ENCODE data around the gene CTSV. TPM values are rescaled to one million over a fixed set of nuclear protein-coding genes. Genes with fewer than 3 reads are reported as not detected.
A peak's percentile ranks its signal among the peaks of the same experiment; 100 is the strongest.
"Not testable (repeated sequence)": the region's sequence is repeated elsewhere in the genome, so short reads cannot be mapped to it uniquely, and the experiment has no call there.

The CTSV gene
- total RNA-seq, 1 experiment from 2014 or later = 21.4 TPM

- peak; percentile 18 for DNase-seq
- intact Hi-C loops (cut with micrococcal nuclease; ENCODE audit: unreplicated experiment) = no loop called here
- Mint-ChIP-seq H3K27ac (ENCODE audit: unreplicated experiment) (peak overlapping the region; percentile 44), H3K27me3 (ENCODE audit: unreplicated experiment) (no peaks in the 10 kb centered on the region), H3K36me3 (ENCODE audit: insufficient read depth, unreplicated experiment) (peaks cover 15% of the 10 kb centered on the region), H3K4me1 (ENCODE audit: low read depth, unreplicated experiment) (peaks cover 21% of the 10 kb centered on the region), H3K9me3 (ENCODE audit: low read depth, unreplicated experiment) (no peaks in the 10 kb centered on the region), H3K4me3 (ENCODE audit: low read depth, unreplicated experiment) (peak overlapping the region; percentile 91)
- BruUV-seq (replicated peaks) = no TSS peak
- TF ChIP-seq CTCF (IDR thresholded peaks at IDR 0.05; ENCODE audit: unreplicated experiment) = no peak
- CTCF ChIA-PET = interaction anchor here (0.6 kb wide), 1 partner anchor 342 kb away, joined by 3 read pairs; no protein-coding TSS in a partner anchor
Measured at GRCh38 chr9:97039514-97039860, 545 bp upstream of the CTSV start.

DNA sequence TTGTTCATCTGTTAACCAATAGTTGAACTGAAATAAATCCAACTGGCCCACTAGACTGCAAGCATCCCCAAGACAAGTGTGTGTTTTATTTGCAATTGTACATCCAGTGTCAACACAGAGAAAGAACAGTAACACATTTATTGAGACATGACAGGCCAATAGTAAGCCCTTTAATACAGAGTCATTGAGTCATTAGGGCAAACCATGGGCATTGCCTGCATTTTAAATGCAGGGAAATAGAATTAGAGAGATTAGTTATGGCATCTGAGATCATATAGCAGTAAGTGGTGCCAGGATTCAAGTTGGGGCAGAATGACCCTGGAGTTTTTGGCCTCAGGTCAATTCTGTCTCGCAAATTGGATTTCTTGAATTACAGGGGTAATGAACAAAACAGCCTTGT, 15.4 kb downstream of the CTSV start:
- H3K4me1 Mint-ChIP-seq (ENCODE audit: low read depth, unreplicated experiment); H3K27ac Mint-ChIP-seq (ENCODE audit: unreplicated experiment); CTCF ChIA-PET; H3K4me3 Mint-ChIP-seq (ENCODE audit: low read depth, unreplicated experiment); H3K36me3 Mint-ChIP-seq (ENCODE audit: insufficient read depth, unreplicated experiment); intact Hi-C loops (cut with micrococcal nuclease; ENCODE audit: unreplicated experiment); H3K9me3 Mint-ChIP-seq (ENCODE audit: low read depth, unreplicated experiment); DNase-seq; H3K27me3 Mint-ChIP-seq (ENCODE audit: unreplicated experiment); BruUV-seq (replicated peaks): not testable (repeated sequence)

GRCh38 chr9:97013151-97014132, 25.5 kb downstream of the CTSV start:
- CTCF ChIA-PET = not testable (repeated sequence)

GRCh38 chr9:97012617-97013016, 26.3 kb downstream of the CTSV start:
- H3K4me1 Mint-ChIP-seq (ENCODE audit: low read depth, unreplicated experiment); H3K9me3 Mint-ChIP-seq (ENCODE audit: low read depth, unreplicated experiment); BruUV-seq (replicated peaks); H3K27me3 Mint-ChIP-seq (ENCODE audit: unreplicated experiment); CTCF ChIA-PET; intact Hi-C loops (cut with micrococcal nuclease; ENCODE audit: unreplicated experiment): not testable (repeated sequence)
- peaks cover 13% of the 10 kb centered on the region for H3K36me3 Mint-ChIP-seq (ENCODE audit: insufficient read depth, unreplicated experiment)
- peak overlapping the region; percentile 70 for H3K4me3 Mint-ChIP-seq (ENCODE audit: low read depth, unreplicated experiment)
- H3K27ac Mint-ChIP-seq (ENCODE audit: unreplicated experiment) = peak overlapping the region; percentile 44
- peak; percentile 2 for DNase-seq

More at GRCh38 chr9:97013151-97014132, 25.5 kb downstream of the CTSV start:
- peak; percentile 65 for DNase-seq
- H3K4me1 Mint-ChIP-seq (ENCODE audit: low read depth, unreplicated experiment); intact Hi-C loops (cut with micrococcal nuclease; ENCODE audit: unreplicated experiment); H3K27ac Mint-ChIP-seq (ENCODE audit: unreplicated experiment); H3K27me3 Mint-ChIP-seq (ENCODE audit: unreplicated experiment); H3K9me3 Mint-ChIP-seq (ENCODE audit: low read depth, unreplicated experiment); BruUV-seq (replicated peaks): not testable (repeated sequence)
- peaks cover 13% of the 10 kb centered on the region for H3K36me3 Mint-ChIP-seq (ENCODE audit: insufficient read depth, unreplicated experiment)
- H3K4me3 Mint-ChIP-seq (ENCODE audit: low read depth, unreplicated experiment) = peak overlapping the region; percentile 71

DNA sequence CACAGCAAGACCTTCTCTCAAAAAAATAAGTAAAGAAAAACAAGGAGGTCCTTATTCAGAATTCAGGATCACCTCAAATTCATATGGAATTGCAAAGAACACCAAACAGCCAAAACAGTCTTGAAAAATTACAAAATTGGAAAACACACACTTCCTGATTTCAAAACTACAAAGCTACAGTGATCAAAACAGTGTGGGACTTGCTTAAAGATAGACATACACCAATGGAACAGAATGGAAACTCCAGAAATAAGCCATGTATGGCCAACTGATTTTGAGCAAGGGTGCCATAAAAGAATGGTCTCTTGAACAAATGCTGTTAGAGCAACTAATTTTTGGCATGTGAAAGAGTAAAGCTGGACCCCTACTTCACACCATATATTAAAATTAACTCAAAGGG, 36.7 kb downstream of the CTSV start:
- H3K36me3 Mint-ChIP-seq (ENCODE audit: insufficient read depth, unreplicated experiment); H3K4me3 Mint-ChIP-seq (ENCODE audit: low read depth, unreplicated experiment); CTCF ChIA-PET; DNase-seq; intact Hi-C loops (cut with micrococcal nuclease; ENCODE audit: unreplicated experiment); H3K27ac Mint-ChIP-seq (ENCODE audit: unreplicated experiment); H3K9me3 Mint-ChIP-seq (ENCODE audit: low read depth, unreplicated experiment); H3K27me3 Mint-ChIP-seq (ENCODE audit: unreplicated experiment); BruUV-seq (replicated peaks): not testable (repeated sequence)
- H3K4me1 Mint-ChIP-seq (ENCODE audit: low read depth, unreplicated experiment) = peaks cover 12% of the 10 kb centered on the region

DNA sequence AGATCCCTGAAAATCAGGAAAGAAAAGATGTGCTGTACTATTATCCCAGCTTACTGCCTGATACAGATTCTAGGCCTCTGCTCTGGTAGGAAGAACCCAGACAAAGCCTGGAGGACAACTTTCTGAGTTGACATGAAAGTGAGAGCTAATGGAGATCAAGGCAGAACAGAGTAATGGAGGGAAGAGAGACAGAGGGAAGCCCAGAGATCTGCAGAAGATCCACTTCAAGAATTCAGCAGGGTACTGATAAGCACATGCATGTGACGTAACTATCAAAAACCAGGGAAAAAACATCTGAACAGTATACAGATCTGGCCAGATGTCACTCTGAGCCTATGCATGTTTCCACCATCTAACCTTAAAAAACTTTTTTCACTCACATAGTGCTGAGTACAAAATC, 37.6 kb downstream of the CTSV start:
- intact Hi-C loops (cut with micrococcal nuclease; ENCODE audit: unreplicated experiment); H3K27ac Mint-ChIP-seq (ENCODE audit: unreplicated experiment); H3K27me3 Mint-ChIP-seq (ENCODE audit: unreplicated experiment); CTCF ChIA-PET; BruUV-seq (replicated peaks); H3K36me3 Mint-ChIP-seq (ENCODE audit: insufficient read depth, unreplicated experiment); H3K9me3 Mint-ChIP-seq (ENCODE audit: low read depth, unreplicated experiment); H3K4me3 Mint-ChIP-seq (ENCODE audit: low read depth, unreplicated experiment); DNase-seq: not testable (repeated sequence)
- H3K4me1 Mint-ChIP-seq (ENCODE audit: low read depth, unreplicated experiment) = peaks cover 12% of the 10 kb centered on the region

GRCh38 chr9:97000139-97000787, 38.7 kb downstream of the CTSV start:
- H3K9me3 Mint-ChIP-seq (ENCODE audit: low read depth, unreplicated experiment); H3K4me3 Mint-ChIP-seq (ENCODE audit: low read depth, unreplicated experiment); H3K36me3 Mint-ChIP-seq (ENCODE audit: insufficient read depth, unreplicated experiment); BruUV-seq (replicated peaks); DNase-seq; intact Hi-C loops (cut with micrococcal nuclease; ENCODE audit: unreplicated experiment); CTCF ChIA-PET; H3K27me3 Mint-ChIP-seq (ENCODE audit: unreplicated experiment): not testable (repeated sequence)
- Mint-ChIP-seq H3K4me1 (ENCODE audit: low read depth, unreplicated experiment) (peaks cover 12% of the 10 kb centered on the region), H3K27ac (ENCODE audit: unreplicated experiment) (peak overlapping the region; percentile 63)

GRCh38 chr9:96999733-97000132, 39.2 kb downstream of the CTSV start:
- Mint-ChIP-seq H3K27ac (ENCODE audit: unreplicated experiment) (peak overlapping the region; percentile 63), H3K4me1 (ENCODE audit: low read depth, unreplicated experiment) (peaks cover 12% of the 10 kb centered on the region)
- H3K27me3 Mint-ChIP-seq (ENCODE audit: unreplicated experiment); DNase-seq; CTCF ChIA-PET; intact Hi-C loops (cut with micrococcal nuclease; ENCODE audit: unreplicated experiment); H3K4me3 Mint-ChIP-seq (ENCODE audit: low read depth, unreplicated experiment); H3K9me3 Mint-ChIP-seq (ENCODE audit: low read depth, unreplicated experiment); BruUV-seq (replicated peaks); H3K36me3 Mint-ChIP-seq (ENCODE audit: insufficient read depth, unreplicated experiment): not testable (repeated sequence)

DNA sequence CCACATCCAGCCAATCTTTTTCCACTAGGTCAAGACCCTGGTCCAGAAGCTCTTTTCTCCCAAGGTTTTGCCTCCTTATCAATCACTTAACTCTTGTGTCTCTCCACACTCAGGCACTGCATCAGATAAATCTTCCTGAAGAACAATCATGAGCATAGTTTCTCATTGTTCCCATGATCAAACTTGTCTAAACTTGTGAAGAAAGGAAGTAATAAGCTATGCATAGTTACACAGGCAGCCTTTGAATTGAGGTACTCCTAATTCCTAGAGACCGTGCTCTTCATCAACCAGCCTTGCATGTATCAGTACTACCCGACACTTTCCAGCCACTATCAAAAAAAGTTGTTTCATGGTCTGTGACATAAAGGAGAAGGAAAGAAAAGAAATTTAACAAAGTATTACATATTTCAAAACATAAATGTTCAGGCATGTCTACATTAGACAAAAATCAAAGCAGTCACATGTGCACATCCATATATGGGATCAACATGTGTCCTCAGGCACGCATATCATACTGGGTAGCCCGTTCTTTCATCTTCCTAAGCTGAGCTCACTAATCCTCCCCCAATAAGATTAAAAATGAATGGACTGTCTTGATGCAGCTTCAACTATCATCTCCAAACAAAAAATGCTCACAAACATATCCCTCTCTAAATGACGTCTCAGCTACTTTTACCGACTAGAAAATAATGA, 41.8 kb downstream of the CTSV start:
- H3K4me3 Mint-ChIP-seq (ENCODE audit: low read depth, unreplicated experiment); CTCF ChIA-PET; H3K27ac Mint-ChIP-seq (ENCODE audit: unreplicated experiment); intact Hi-C loops (cut with micrococcal nuclease; ENCODE audit: unreplicated experiment); BruUV-seq (replicated peaks); H3K27me3 Mint-ChIP-seq (ENCODE audit: unreplicated experiment); H3K9me3 Mint-ChIP-seq (ENCODE audit: low read depth, unreplicated experiment); DNase-seq; H3K36me3 Mint-ChIP-seq (ENCODE audit: insufficient read depth, unreplicated experiment): not testable (repeated sequence)
- H3K4me1 Mint-ChIP-seq (ENCODE audit: low read depth, unreplicated experiment) = peaks cover 12% of the 10 kb centered on the region
